Ishikawa (cell line): Measurements from ENCODE around the gene SLC39A9.
A peak's percentile ranks its signal among the peaks of the same experiment; 100 is the strongest.

ENCODE experiments used
- CEBPB ChIP-seq: IDR thresholded peaks from 2 replicates; pipeline ENCODE4 v1.6.1; 2012
- CREB1 ChIP-seq: IDR thresholded peaks from 2 replicates; pipeline ENCODE4 v1.6.1; 2012; ENCODE audit warnings: low read depth
- EGR1 ChIP-seq: IDR thresholded peaks from 2 replicates; pipeline ENCODE4 v1.6.1; 2012
- EP300 ChIP-seq: IDR thresholded peaks from 2 replicates; pipeline ENCODE4 v1.6.1; 2012; ENCODE audit warnings: borderline replicate concordance
- FOXM1 ChIP-seq: IDR thresholded peaks from 2 replicates; pipeline ENCODE4 v1.6.1; 2012; ENCODE audit warnings: low read depth, borderline replicate concordance
- NFIC ChIP-seq: IDR thresholded peaks from 2 replicates; pipeline ENCODE4 v1.6.1; 2012
- RAD21 ChIP-seq: IDR thresholded peaks from 2 replicates; pipeline ENCODE4 v1.6.1; 2012; ENCODE audit warnings: low read depth
- TAF1 ChIP-seq: IDR thresholded peaks from 2 replicates; pipeline ENCODE4 v1.6.1; 2012; ENCODE audit warnings: low read depth, mild to moderate bottlenecking
- TCF12 ChIP-seq: IDR thresholded peaks from 2 replicates; pipeline ENCODE4 v1.6.1; 2012; ENCODE audit warnings: low read depth
- TEAD4 ChIP-seq: IDR thresholded peaks from 2 replicates; pipeline ENCODE4 v1.6.1; 2012
- YY1 ChIP-seq: IDR thresholded peaks from 2 replicates; pipeline ENCODE4 v1.6.1; 2012; ENCODE audit warnings: low read depth
- ZBTB7A ChIP-seq: IDR thresholded peaks from 2 replicates; pipeline ENCODE4 v1.6.1; 2012; ENCODE audit warnings: low read depth
- TF ChIP-seq, protein P1 (sequence below): IDR thresholded peaks from 2 replicates; pipeline ENCODE4 v1.6.1; 2012; ENCODE audit warnings: low read depth, mild to moderate bottlenecking
- TF ChIP-seq, protein P2 (sequence below): IDR thresholded peaks from 2 replicates; pipeline ENCODE4 v1.6.1; 2012
- TF ChIP-seq, protein P3 (sequence below): IDR thresholded peaks from 2 replicates; pipeline ENCODE4 v1.6.1; 2012

Gene SLC39A9

DNA sequence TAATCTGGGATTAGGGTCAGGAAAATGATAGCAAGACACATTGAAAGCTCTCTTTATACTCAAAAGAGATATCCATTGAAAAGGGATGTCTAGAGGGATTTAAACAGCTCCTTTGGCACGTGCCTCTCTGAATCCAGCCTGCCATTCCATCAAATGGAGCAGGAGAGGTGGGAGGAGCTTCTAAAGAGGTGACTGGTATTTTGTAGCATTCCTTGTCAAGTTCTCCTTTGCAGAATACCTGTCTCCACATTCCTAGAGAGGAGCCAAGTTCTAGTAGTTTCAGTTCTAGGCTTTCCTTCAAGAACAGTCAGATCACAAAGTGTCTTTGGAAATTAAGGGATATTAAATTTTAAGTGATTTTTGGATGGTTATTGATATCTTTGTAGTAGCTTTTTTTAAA is 60.6 kb downstream of the SLC39A9 start:
- TF ChIP-seq RAD21: no peak
- no peak for TF ChIP-seq CEBPB
- no peak for TF ChIP-seq CREB1
- TF ChIP-seq TEAD4: no peak
- no peak for TF ChIP-seq TAF1
- TF ChIP-seq TCF12: no peak
- TF ChIP-seq EP300: no peak
- TF ChIP-seq, protein P1, sequence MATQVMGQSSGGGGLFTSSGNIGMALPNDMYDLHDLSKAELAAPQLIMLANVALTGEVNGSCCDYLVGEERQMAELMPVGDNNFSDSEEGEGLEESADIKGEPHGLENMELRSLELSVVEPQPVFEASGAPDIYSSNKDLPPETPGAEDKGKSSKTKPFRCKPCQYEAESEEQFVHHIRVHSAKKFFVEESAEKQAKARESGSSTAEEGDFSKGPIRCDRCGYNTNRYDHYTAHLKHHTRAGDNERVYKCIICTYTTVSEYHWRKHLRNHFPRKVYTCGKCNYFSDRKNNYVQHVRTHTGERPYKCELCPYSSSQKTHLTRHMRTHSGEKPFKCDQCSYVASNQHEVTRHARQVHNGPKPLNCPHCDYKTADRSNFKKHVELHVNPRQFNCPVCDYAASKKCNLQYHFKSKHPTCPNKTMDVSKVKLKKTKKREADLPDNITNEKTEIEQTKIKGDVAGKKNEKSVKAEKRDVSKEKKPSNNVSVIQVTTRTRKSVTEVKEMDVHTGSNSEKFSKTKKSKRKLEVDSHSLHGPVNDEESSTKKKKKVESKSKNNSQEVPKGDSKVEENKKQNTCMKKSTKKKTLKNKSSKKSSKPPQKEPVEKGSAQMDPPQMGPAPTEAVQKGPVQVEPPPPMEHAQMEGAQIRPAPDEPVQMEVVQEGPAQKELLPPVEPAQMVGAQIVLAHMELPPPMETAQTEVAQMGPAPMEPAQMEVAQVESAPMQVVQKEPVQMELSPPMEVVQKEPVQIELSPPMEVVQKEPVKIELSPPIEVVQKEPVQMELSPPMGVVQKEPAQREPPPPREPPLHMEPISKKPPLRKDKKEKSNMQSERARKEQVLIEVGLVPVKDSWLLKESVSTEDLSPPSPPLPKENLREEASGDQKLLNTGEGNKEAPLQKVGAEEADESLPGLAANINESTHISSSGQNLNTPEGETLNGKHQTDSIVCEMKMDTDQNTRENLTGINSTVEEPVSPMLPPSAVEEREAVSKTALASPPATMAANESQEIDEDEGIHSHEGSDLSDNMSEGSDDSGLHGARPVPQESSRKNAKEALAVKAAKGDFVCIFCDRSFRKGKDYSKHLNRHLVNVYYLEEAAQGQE: no peak
- TF ChIP-seq NFIC: no peak
- no peak for TF ChIP-seq YY1
- no peak for TF ChIP-seq EGR1
- TF ChIP-seq, protein P2, sequence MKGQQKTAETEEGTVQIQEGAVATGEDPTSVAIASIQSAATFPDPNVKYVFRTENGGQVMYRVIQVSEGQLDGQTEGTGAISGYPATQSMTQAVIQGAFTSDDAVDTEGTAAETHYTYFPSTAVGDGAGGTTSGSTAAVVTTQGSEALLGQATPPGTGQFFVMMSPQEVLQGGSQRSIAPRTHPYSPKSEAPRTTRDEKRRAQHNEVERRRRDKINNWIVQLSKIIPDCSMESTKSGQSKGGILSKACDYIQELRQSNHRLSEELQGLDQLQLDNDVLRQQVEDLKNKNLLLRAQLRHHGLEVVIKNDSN: no peak

DNA sequence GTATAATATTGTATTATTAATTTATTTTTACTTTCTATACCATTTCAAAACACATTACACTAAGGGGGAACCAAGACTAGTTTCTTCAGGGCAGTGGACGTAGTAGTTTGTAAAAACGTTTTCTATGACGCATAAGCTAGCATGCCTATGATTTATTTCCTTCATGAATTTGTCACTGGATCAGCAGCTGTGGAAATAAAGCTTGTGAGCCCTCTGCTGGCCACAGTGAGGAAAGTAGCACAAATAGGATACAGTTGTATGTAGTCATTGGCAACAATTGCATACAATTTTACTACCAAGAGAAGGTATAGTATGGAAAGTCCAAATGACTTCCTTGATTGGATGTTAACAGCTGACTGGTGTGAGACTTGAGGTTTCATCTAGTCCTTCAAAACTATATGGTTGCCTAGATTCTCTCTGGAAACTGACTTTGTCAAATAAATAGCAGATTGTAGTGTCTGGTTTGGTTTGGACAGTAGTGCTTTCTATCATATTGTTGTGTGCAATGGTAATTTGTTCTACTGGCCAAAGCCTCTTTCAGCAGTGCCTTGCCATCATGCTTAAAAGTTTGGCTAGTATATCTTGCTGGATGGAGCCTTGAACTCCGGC is 61.7 kb downstream of the SLC39A9 start:
- peak; percentile 44; the same call in 1 of the 2 replicates for TF ChIP-seq CREB1
- TF ChIP-seq, protein P2: no peak
- TF ChIP-seq RAD21: peak; percentile 79

DNA sequence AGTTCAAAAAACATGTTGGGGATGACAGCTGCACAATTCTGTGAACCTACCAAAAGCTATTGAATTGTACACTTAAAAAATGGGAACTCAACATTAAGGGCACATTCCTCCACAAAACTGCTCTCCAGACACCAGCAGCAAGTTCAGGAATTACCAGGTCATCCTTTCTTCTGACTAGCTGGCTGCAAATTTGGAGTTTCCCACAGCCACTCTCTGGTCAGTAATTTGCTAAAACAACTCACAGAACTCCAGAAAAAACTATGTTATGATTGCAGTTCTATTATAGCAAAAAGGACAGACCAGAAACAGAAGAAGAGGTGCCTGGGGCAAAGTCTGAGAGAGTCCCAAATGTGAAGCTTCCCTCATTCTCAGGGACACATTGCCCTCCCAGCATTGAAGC is 65.9 kb downstream of the SLC39A9 start:
- TF ChIP-seq ZBTB7A: no peak
- no peak for TF ChIP-seq CREB1
- TF ChIP-seq, protein P2: no peak
- TF ChIP-seq, protein P1: no peak
- no peak for TF ChIP-seq NFIC
- TF ChIP-seq TAF1: no peak
- no peak for TF ChIP-seq EGR1
- TF ChIP-seq RAD21: no peak
- no peak for TF ChIP-seq CEBPB
- TF ChIP-seq YY1: no peak
- no peak for TF ChIP-seq FOXM1

DNA sequence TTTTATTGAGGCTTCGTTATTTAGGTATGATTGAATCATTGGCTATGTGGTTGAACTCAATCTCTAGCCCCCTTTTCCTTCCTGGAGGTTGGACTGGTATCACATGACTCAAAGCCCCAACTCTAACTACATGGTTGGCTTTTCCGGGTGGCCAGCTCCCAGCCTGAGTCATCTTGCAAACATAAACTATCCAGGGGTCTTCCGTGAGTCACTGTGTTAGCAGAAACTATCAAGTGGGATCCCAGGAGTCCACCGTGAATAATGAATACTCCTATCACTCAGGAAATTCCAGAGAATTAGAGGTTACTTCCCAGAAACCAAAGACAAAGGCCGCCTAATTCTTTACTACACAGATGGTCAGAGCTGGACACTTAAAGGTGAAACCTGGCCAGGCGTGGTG is 66.3 kb downstream of the SLC39A9 start:
- TF ChIP-seq, protein P3, sequence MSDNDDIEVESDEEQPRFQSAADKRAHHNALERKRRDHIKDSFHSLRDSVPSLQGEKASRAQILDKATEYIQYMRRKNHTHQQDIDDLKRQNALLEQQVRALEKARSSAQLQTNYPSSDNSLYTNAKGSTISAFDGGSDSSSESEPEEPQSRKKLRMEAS: no peak
- TF ChIP-seq, protein P1: no peak
- TF ChIP-seq RAD21 (no peak), FOXM1 (no peak), TAF1 (no peak)
- TF ChIP-seq, protein P2: no peak

DNA sequence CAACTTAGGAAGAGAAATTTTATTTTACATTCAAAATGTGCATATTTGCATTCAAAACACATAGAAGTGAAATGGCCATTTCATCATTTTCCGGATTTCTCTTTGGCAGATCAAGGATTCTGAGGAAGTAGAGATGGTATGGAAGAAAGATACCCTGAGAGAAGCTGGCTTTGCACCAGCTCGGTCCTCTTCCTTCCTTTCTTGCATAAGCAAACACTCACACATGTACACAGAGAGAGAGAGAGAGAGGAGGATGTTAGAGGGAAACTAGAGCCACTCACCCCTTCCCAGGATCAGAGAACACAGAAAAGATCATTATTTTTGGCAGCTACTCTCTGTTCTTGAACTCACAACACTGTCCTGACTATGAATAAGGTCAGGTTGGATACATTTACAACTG is 70.5 kb downstream of the SLC39A9 start:
- TF ChIP-seq FOXM1: no peak
- no peak for TF ChIP-seq CREB1
- no peak for TF ChIP-seq ZBTB7A
- TF ChIP-seq, protein P1: no peak
- no peak for TF ChIP-seq CEBPB
- TF ChIP-seq, protein P2: no peak
- TF ChIP-seq EP300: no peak
- TF ChIP-seq TEAD4: no peak
- TF ChIP-seq, protein P3: no peak
